Activated B cell treated with CpG ODN at 0.5 μM for 24 hours (primary cell): ENCODE data around the gene FCN2. TPM values are rescaled to one million over a fixed set of nuclear protein-coding genes. Genes with fewer than 3 reads are reported as not detected.

Experiments
- ATAC-seq: fragments of 200-7000 bp; cut with Tn5 transposase; one replicate; pipeline ENCODE4 v1.10.0; 2021; ENCODE audit warnings: low read depth, mild to moderate bottlenecking, moderate library complexity
- CTCF ChIA-PET: fragments of 350-600 bp; sonication (Branson Sonifier 250); formaldehyde crosslinking; loops from one replicate; lab custom pipeline; 2021; ENCODE audit warnings: antibody characterized with exemption; lab: Charles Lee
- POLR2A ChIA-PET: fragments of 350-600 bp; sonication (Branson Sonifier 250); formaldehyde crosslinking; loops from one replicate; lab custom pipeline; 2021; ENCODE audit warnings: antibody characterized with exemption; lab: Charles Lee
- DNase-seq: peaks from one replicate; pipeline ENCODE4 v3.0.0; 2022
- H3K27ac Mint-ChIP-seq: one replicate; pipeline ENCODE4 v1.8.0; 2020; ENCODE audit warnings: mixed read lengths
- H3K27me3 Mint-ChIP-seq: one replicate; pipeline ENCODE4 v1.8.0; 2021; ENCODE audit warnings: mixed read lengths
- H3K36me3 Mint-ChIP-seq: one replicate; pipeline ENCODE4 v1.8.0; 2021; ENCODE audit warnings: low read depth, mixed read lengths
- H3K4me1 Mint-ChIP-seq: one replicate; pipeline ENCODE4 v1.8.0; 2021; ENCODE audit warnings: mixed read lengths
- H3K4me3 Mint-ChIP-seq: one replicate; pipeline ENCODE4 v1.8.0; 2020; ENCODE audit warnings: mild to moderate bottlenecking, mixed read lengths
- H3K9me3 Mint-ChIP-seq: one replicate; pipeline ENCODE4 v1.8.0; 2020; ENCODE audit warnings: mixed read lengths
- intact Hi-C: fragments of 100-400 bp; cut with micrococcal nuclease; formaldehyde crosslinking; loops from one replicate; pipeline ENCODE4 v1.15.1; 2024
- total RNA-seq: library from RNA; stranded (reverse); gene quantifications from 2 replicates; pipeline ENCODE4 v1.2.3, GENCODE V29; 2022
- TF ChIP-seq, protein P1 (sequence below): fragments of 200-600 bp; IDR thresholded peaks from one replicate; pipeline ENCODE4 v1.8.0; 2022; ENCODE audit warnings: antibody characterized with exemption, mild to moderate bottlenecking

Gene FCN2
- total RNA-seq, 1 donor from 2014 or later: not detected

DNA sequence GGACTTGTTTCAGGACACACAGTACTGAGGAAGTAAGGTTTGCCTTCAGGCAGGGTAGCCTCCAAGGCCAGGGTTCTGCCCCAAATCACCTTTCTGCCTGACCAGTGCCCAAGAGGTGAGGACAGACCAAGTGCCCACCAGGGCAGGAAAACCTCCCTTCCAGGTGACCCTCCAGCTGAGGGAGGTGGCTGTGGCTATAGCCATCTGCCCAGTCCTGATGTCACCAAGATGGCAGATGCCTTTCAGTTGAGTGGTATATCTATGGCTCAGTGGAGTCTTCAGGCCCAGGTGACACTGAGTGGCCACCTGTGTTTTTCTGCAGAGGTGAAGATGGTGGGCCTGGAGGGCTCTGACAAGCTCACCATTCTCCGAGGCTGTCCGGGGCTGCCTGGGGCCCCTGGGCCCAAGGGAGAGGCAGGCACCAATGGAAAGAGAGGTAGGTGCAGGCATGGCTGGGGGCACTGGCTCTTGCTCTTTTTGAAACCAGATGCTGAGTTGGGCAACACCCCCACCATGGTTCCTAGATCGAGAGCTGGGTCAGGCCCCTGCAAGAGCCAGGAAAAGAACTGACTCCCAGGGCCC, 1.7 kb downstream of the FCN2 start:
- ChIA-PET POLR2A (no interaction called here), CTCF (no interaction called here)
- no peak for DNase-seq
- no peak overlapping the region for H3K27ac Mint-ChIP-seq
- peaks cover 19% of the 10 kb centered on the region for H3K27me3 Mint-ChIP-seq
- H3K9me3 Mint-ChIP-seq: no peaks in the 10 kb centered on the region
- H3K4me1 Mint-ChIP-seq: no peaks in the 10 kb centered on the region
- no peak for ATAC-seq
- no peaks in the 10 kb centered on the region for H3K36me3 Mint-ChIP-seq
- TF ChIP-seq, protein P1, sequence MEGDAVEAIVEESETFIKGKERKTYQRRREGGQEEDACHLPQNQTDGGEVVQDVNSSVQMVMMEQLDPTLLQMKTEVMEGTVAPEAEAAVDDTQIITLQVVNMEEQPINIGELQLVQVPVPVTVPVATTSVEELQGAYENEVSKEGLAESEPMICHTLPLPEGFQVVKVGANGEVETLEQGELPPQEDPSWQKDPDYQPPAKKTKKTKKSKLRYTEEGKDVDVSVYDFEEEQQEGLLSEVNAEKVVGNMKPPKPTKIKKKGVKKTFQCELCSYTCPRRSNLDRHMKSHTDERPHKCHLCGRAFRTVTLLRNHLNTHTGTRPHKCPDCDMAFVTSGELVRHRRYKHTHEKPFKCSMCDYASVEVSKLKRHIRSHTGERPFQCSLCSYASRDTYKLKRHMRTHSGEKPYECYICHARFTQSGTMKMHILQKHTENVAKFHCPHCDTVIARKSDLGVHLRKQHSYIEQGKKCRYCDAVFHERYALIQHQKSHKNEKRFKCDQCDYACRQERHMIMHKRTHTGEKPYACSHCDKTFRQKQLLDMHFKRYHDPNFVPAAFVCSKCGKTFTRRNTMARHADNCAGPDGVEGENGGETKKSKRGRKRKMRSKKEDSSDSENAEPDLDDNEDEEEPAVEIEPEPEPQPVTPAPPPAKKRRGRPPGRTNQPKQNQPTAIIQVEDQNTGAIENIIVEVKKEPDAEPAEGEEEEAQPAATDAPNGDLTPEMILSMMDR: no peak
- intact Hi-C loops: no loop called here
- no peak overlapping the region for H3K4me3 Mint-ChIP-seq

DNA sequence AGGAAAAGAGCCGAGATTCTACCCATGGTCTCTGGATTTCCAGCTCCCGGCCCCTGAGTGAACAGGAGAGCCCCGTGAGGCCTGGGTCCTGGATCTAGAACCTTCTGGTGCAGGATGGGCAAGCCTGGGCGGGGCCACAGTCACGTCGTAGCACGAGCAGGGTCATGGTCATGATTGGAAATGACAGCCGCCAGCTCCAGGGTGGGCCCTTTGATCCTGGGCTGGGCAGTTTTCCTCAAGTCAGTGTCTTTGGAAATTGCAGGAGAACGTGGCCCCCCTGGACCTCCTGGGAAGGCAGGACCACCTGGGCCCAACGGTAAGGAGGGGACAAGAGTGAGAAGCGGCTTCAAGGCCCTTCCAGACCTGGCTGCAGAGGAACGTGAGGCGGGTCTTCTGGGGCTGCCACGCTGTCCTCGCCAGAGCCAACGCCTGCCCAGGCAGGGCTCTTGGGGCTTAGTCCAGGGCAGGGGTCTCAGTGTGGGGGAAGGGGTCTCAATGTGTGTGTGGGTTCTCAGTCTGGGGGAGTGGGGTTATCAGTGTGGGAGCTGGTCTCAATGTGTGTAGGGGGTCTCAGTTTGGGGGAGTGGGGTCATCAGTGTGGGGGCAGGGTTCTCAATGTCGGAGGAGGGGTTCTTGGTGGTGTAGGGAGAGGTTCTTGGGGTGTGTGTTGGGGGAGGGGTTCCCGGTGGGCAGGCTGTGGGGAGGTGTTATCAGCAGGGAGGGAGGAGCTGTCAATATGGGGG, 2.6 kb downstream of the FCN2 start:
- DNase-seq (no peak), ATAC-seq (no peak)
- Mint-ChIP-seq H3K4me3 (no peak overlapping the region), H3K9me3 (no peaks in the 10 kb centered on the region), H3K27me3 (peaks cover 21% of the 10 kb centered on the region), H3K4me1 (no peaks in the 10 kb centered on the region), H3K36me3 (no peaks in the 10 kb centered on the region), H3K27ac (no peak overlapping the region)
- TF ChIP-seq, protein P1: no peak
- POLR2A ChIA-PET: no interaction called here
- intact Hi-C loops: no loop called here
- CTCF ChIA-PET: no interaction called here

DNA sequence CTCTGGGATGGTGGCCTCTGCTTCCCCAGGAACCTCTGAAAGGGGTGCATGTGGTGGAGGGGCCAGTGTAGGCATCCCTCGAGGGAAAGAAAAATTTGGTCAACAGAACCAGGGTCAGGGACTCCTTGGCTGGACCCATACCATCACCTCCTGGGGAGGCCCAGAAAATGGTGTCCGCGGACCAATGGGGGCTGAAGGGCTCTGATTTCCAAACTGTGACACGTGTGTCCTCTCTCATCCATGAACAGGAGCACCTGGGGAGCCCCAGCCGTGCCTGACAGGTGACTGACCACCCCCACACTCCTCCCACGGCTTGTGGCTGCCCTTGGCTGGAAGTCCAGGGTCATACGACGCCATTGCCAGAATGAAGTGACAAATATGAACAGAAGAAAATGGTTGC, 3.9 kb downstream of the FCN2 start:
- TF ChIP-seq, protein P1: no peak
- Mint-ChIP-seq H3K36me3 (no peaks in the 10 kb centered on the region), H3K4me1 (no peaks in the 10 kb centered on the region), H3K9me3 (no peaks in the 10 kb centered on the region), H3K27ac (no peak overlapping the region), H3K27me3 (peaks cover 21% of the 10 kb centered on the region), H3K4me3 (no peak overlapping the region)
- intact Hi-C loops: no loop called here
- ChIA-PET POLR2A (no interaction called here), CTCF (no interaction called here)
- no peak for ATAC-seq
- DNase-seq: no peak

DNA sequence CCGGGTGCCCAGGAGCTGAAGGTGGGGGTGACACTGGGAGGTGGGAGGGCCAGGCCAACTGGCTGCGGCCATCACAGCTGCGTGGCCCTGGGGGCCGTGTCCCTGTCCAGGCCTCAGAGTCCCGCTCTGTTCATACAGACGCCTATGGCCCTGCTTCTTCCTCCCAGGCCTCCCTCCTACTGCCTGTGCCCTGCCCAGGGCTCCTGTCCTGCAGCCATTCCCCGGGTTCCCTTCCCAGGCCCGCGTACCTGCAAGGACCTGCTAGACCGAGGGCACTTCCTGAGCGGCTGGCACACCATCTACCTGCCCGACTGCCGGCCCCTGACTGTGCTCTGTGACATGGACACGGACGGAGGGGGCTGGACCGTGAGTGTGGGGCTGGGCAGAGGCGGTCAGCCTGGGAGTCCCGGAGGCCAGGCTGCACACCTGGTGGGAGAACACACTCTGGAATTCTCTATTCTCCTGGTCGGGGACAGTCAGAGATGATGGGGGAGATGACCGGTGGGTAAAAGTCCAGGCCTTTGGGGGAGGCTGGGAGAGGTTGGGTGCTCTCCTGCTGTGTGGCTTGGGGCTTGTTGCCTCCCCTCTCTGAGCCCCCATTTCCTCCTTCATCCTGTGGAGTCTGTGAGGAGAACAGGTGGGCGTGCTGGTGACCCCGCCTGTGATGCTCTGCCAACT, 4.5 kb downstream of the FCN2 start:
- peaks cover 24% of the 10 kb centered on the region for H3K27me3 Mint-ChIP-seq
- H3K4me3 Mint-ChIP-seq: no peak overlapping the region
- TF ChIP-seq, protein P1: no peak
- peaks cover 3% of the 10 kb centered on the region for H3K4me1 Mint-ChIP-seq
- no peak for ATAC-seq
- H3K36me3 Mint-ChIP-seq: no peaks in the 10 kb centered on the region
- H3K27ac Mint-ChIP-seq: no peak overlapping the region
- no peak for DNase-seq
- ChIA-PET CTCF (no interaction called here), POLR2A (no interaction called here)
- no peaks in the 10 kb centered on the region for H3K9me3 Mint-ChIP-seq
- intact Hi-C loops: no loop called here

DNA sequence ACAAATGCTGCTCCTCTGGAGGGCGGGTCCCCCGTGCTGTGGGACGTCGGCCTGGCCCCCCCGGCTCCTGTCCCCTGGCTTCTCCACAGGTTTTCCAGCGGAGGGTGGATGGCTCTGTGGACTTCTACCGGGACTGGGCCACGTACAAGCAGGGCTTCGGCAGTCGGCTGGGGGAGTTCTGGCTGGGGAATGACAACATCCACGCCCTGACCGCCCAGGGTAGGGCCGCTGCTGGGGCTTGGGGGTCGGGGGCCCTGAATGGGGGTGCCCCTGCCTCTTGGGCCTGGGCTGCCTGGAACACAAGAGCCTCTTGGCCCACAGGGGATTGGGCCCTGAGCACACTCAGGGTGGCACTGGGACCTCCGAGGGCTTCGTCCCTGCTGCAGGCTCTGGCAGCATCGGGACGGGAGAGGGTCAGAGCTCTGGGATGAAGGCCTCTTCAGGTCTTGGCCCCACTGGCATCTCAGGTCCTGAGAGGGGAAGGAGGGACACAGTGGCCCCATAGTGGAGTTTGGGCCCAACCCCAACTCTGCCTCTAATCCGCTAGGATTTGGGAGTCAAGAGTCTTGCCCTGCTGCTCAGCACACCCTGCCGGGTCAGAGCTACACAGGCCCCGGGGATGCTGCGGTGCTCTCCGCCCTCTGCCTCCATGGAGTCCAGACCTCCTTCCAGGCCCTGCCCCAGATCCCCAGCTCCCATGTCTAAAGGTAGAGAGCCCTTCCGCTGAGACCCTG, 5.2 kb downstream of the FCN2 start:
- DNase-seq (no peak), ATAC-seq (no peak)
- H3K36me3 Mint-ChIP-seq: no peaks in the 10 kb centered on the region
- TF ChIP-seq, protein P1: no peak
- ChIA-PET POLR2A (no interaction called here), CTCF (no interaction called here)
- no peak overlapping the region for H3K4me3 Mint-ChIP-seq
- peaks cover 3% of the 10 kb centered on the region for H3K4me1 Mint-ChIP-seq
- H3K27ac Mint-ChIP-seq: no peak overlapping the region
- peaks cover 22% of the 10 kb centered on the region for H3K27me3 Mint-ChIP-seq
- intact Hi-C loops: no loop called here
- no peaks in the 10 kb centered on the region for H3K9me3 Mint-ChIP-seq
